Colonic mucosa (tissue), 4 donors: ENCODE measurements around the gene F12. TPM values are rescaled to one million over a fixed set of nuclear protein-coding genes. Genes with fewer than 3 reads are reported as not detected.

Experiments used
- DNase-seq: peaks from one replicate; pipeline ENCODE4 v3.0.0-alpha.2; 2020
- H3K27ac ChIP-seq: fragments of 200-600 bp; one replicate; pipeline ENCODE4 v1.8.0; 2021
- H3K27me3 ChIP-seq: fragments of 200-600 bp; one replicate; pipeline ENCODE4 v1.8.0; 2021
- H3K36me3 ChIP-seq: fragments of 200-600 bp; one replicate; pipeline ENCODE4 v1.8.0; 2021
- H3K4me1 ChIP-seq: fragments of 200-600 bp; one replicate; pipeline ENCODE4 v1.8.0; 2021; ENCODE audit warnings: mild to moderate bottlenecking
- H3K4me3 ChIP-seq: fragments of 200-600 bp; one replicate; pipeline ENCODE4 v1.8.0; 2021
- H3K9ac ChIP-seq, 2 donors: one replicate each; pipeline ENCODE4 v1.7.0; 2013; ENCODE audit warnings: control low read depth in 2 of 2, low read depth in 2 of 2, low read length in 2 of 2
- H3K9me3 ChIP-seq: fragments of 200-600 bp; one replicate; pipeline ENCODE4 v1.8.0; 2021
- CTCF ChIP-seq: fragments of 200-600 bp; IDR thresholded peaks from one replicate; pipeline ENCODE4 v1.8.0; 2022; ENCODE audit warnings: antibody characterized with exemption, mild to moderate bottlenecking
- intact Hi-C: fragments of 100-400 bp; cut with DNase I; formaldehyde crosslinking; loops from one replicate; pipeline ENCODE4 v1.14.1; 2022
- total RNA-seq, 2 donors: library from RNA; stranded (reverse); fragmentation: NEBNext Ultra II Directional in 1 of 2; extraction: Animal tissue kit (Norgen Biotek cat#: 25700) in 1 of 2; gene quantifications; one replicate each; pipeline ENCODE4 v1.2.1, GENCODE V29; 2021
- donor health status: healthy.
- donor health status: DM: no; HTN: no; CAD: no.
- donor health status: DM: no; HTN: no; CAD: no.

The F12 gene
- total RNA-seq, 2 donors from 2014 or later = 14.7 to 34.0 TPM

- DNase-seq = no peak
- intact Hi-C loops = loop anchor here (5.0 kb wide), 1 partner anchor 116 kb away; no protein-coding TSS in a partner anchor
- TF ChIP-seq CTCF = no peak
- H3K9ac ChIP-seq = no peak overlapping the region
- no peak overlapping the region for H3K27ac ChIP-seq
- peaks cover 9% of the 10 kb centered on the region for H3K4me1 ChIP-seq
- H3K9me3 ChIP-seq = no peaks in the 10 kb centered on the region
- no peaks in the 10 kb centered on the region for H3K36me3 ChIP-seq
- H3K27me3 ChIP-seq = no peaks in the 10 kb centered on the region
- H3K4me3 ChIP-seq = no peak overlapping the region
Observed at GRCh38 chr5:177386542-177386941, 22.8 kb downstream of the F12 start.

- Histone ChIP-seq H3K36me3 (no peaks in the 10 kb centered on the region), H3K27me3 (no peaks in the 10 kb centered on the region), H3K4me3 (no peak overlapping the region), H3K4me1 (peaks cover 9% of the 10 kb centered on the region), H3K27ac (no peak overlapping the region), H3K9ac (no peak overlapping the region), H3K9me3 (no peaks in the 10 kb centered on the region)
- TF ChIP-seq CTCF = no peak
- DNase-seq = no peak
- intact Hi-C loops = loop anchor here (5.0 kb wide), 1 partner anchor 117 kb away; no protein-coding TSS in a partner anchor
Observed at GRCh38 chr5:177385720-177386119, 23.6 kb downstream of the F12 start.

GRCh38 chr5:177384134-177384533, 25.2 kb downstream of the F12 start, which contains the start of gene SLC34A1:
Gene SLC34A1, plus strand, starts transcription at chr5:177384434. Its CDS starts 1,308 bp downstream, at chr5:177385742.
- intact Hi-C loops = no loop called here
- no peaks in the 10 kb centered on the region for H3K4me1 ChIP-seq
- DNase-seq = no peak

GRCh38 chr5:177383181-177383580, 26.2 kb downstream of the F12 start:
- no peak for TF ChIP-seq CTCF
- Histone ChIP-seq H3K27me3 (no peaks in the 10 kb centered on the region), H3K9ac (no peak overlapping the region), H3K4me3 (no peak overlapping the region), H3K4me1 (no peaks in the 10 kb centered on the region), H3K36me3 (no peaks in the 10 kb centered on the region), H3K27ac (no peak overlapping the region), H3K9me3 (no peaks in the 10 kb centered on the region)
- intact Hi-C loops = no loop called here
- no peak for DNase-seq

More at GRCh38 chr5:177384134-177384533, 25.2 kb downstream of the F12 start, which contains the start of gene SLC34A1:
- TF ChIP-seq CTCF = no peak
- Histone ChIP-seq H3K4me3 (no peak within 1 kb of the TSS), H3K9me3 (no peaks in the 10 kb centered on the region), H3K27ac (no peak within 1 kb of the TSS), H3K36me3 (no peaks in the 10 kb centered on the region), H3K27me3 (no peaks in the 10 kb centered on the region), H3K9ac (no peak within 1 kb of the TSS)

GRCh38 chr5:177382423-177383029, 26.8 kb downstream of the F12 start:
- no peaks in the 10 kb centered on the region for H3K9me3 ChIP-seq
- no peaks in the 10 kb centered on the region for H3K4me1 ChIP-seq
- no peak overlapping the region for H3K27ac ChIP-seq
- no peaks in the 10 kb centered on the region for H3K27me3 ChIP-seq
- TF ChIP-seq CTCF = no peak
- H3K4me3 ChIP-seq = no peak overlapping the region
- no peak overlapping the region for H3K9ac ChIP-seq
- DNase-seq = no peak
- intact Hi-C loops = no loop called here
- H3K36me3 ChIP-seq = no peaks in the 10 kb centered on the region
